B cell (primary cell): Measurements from ENCODE around the gene FAM114A2.

Source experiments
- CTCF ChIP-seq: fragments of 200-600 bp; IDR thresholded peaks from one replicate; pipeline ENCODE4 v1.8.0; 2022; ENCODE audit warnings: antibody characterized with exemption, mild to moderate bottlenecking
- EZH2 ChIP-seq: IDR thresholded peaks from 2 replicates; pipeline ENCODE4 v1.6.1; 2012; ENCODE audit warnings: borderline replicate concordance, low read depth, mild to moderate bottlenecking, moderate library complexity, low read length; ENCODE audit not compliant: insufficient read depth, poor library complexity, severe bottlenecking

GRCh38 chr5:154010660-154011059 is 28.1 kb downstream of the FAM114A2 start:
- TF ChIP-seq CTCF (no peak), EZH2 (no peak)
